CD14-positive monocyte (primary cell): Measurements from ENCODE around the gene MKLN1. TPM values are rescaled to one million over a fixed set of nuclear protein-coding genes. Genes with fewer than 3 reads are reported as not detected.

Experiments
- DNase-seq, 3 donors: peaks; one replicate each; pipeline ENCODE4 v3.0.0-alpha.2; 2011 to 2022
- H2AFZ ChIP-seq: 2 replicates; pipeline ENCODE4 v1.6.0; 2012; ENCODE audit warnings: mild to moderate bottlenecking, low read depth, low read length, inconsistent platforms; ENCODE audit not compliant: insufficient read depth, poor library complexity, severe bottlenecking
- H3K27ac ChIP-seq, 2 donors: 1 replicate in 1 of 2; 2 replicates in 1 of 2; pipeline ENCODE4 v1.5.1; 2012 to 2013; ENCODE audit warnings: low read length in 2 of 2, control low read depth in 1 of 2, inconsistent platforms in 1 of 2, low read depth in 1 of 2, mild to moderate bottlenecking in 1 of 2
- H3K27me3 ChIP-seq, 2 donors: one replicate each; pipeline versions ENCODE4 v1.6.0 to v1.6.1; 2011 to 2013; ENCODE audit warnings: low read length in 2 of 2; ENCODE audit not compliant: control insufficient read depth in 2 of 2, insufficient read depth in 2 of 2
- H3K36me3 ChIP-seq, 2 donors: replicated peaks in 1 of 2; 1 replicate in 1 of 2; 2 replicates in 1 of 2; pipeline versions ENCODE4 v1.5.1 to v1.6.1; 2012 to 2013; ENCODE audit warnings: low read length in 2 of 2, control low read depth in 1 of 2, inconsistent platforms in 1 of 2, mild to moderate bottlenecking in 1 of 2; ENCODE audit not compliant: insufficient read depth in 2 of 2, control insufficient read depth in 1 of 2
- H3K4me1 ChIP-seq, 2 donors: 1 replicate in 1 of 2; 2 replicates in 1 of 2; pipeline versions ENCODE4 v1.5.1 to v1.6.1; 2012 to 2013; ENCODE audit warnings: low read length in 2 of 2, control low read depth in 1 of 2, inconsistent platforms in 1 of 2, mild to moderate bottlenecking in 1 of 2, moderate library complexity in 1 of 2; ENCODE audit not compliant: insufficient read depth in 2 of 2, control insufficient read depth in 1 of 2
- H3K4me2 ChIP-seq: replicated peaks from 2 replicates; pipeline ENCODE3; 2012; ENCODE audit warnings: low read length, moderate library complexity, mild to moderate bottlenecking; ENCODE audit not compliant: poor library complexity, severe bottlenecking; ENCODE audit errors: extremely low read depth
- H3K4me3 ChIP-seq, 3 experiments: fragments of 200-600 bp in 1 of 3; sonication (generic) in 1 of 3; replicated peaks in 1 of 3; 1 replicate in 2 of 3; 2 replicates in 1 of 3; pipeline ENCODE4 v1.5.1; 2011 to 2013; ENCODE audit warnings: low read length in 3 of 3, mild to moderate bottlenecking in 3 of 3, control low read depth in 2 of 3, low read depth in 2 of 3, inconsistent platforms in 1 of 3, moderate library complexity in 1 of 3
- H3K79me2 ChIP-seq: 2 replicates; pipeline ENCODE4 v1.6.0; 2012; ENCODE audit warnings: mild to moderate bottlenecking, control low read depth, inconsistent platforms, low read length, moderate library complexity; ENCODE audit not compliant: insufficient read depth
- H3K9ac ChIP-seq: 2 replicates; pipeline ENCODE4 v1.6.0; 2017; ENCODE audit warnings: low read length, mild to moderate bottlenecking; ENCODE audit not compliant: insufficient read depth, poor library complexity, severe bottlenecking
- H3K9me3 ChIP-seq, 2 donors: replicated peaks in 1 of 2; 1 replicate in 1 of 2; 2 replicates in 1 of 2; pipeline versions ENCODE4 v1.5.1 to v1.6.1; 2012 to 2013; ENCODE audit warnings: low read length in 2 of 2, control low read depth in 1 of 2; ENCODE audit not compliant: control insufficient read depth in 1 of 2, insufficient read depth in 1 of 2
- H4K20me1 ChIP-seq: 2 replicates; pipeline ENCODE4 v1.6.0; 2012; ENCODE audit warnings: mild to moderate bottlenecking, low read length, control low read depth, moderate library complexity; ENCODE audit not compliant: insufficient read depth
- H3K27ac Mint-ChIP-seq, 7 donors: one replicate each; pipeline ENCODE4 v1.8.0; 2020; ENCODE audit warnings: mild to moderate bottlenecking in 7 of 7, mixed read lengths in 7 of 7, moderate library complexity in 6 of 7, inconsistent platforms in 2 of 7
- H3K27me3 Mint-ChIP-seq, 3 donors: one replicate each; pipeline ENCODE4 v1.8.0; 2021 to 2022; ENCODE audit warnings: low read depth in 3 of 3, mild to moderate bottlenecking in 3 of 3, mixed read lengths in 3 of 3, moderate library complexity in 3 of 3, inconsistent platforms in 1 of 3
- H3K36me3 Mint-ChIP-seq, 2 donors: one replicate each; pipeline ENCODE4 v1.8.0; 2020; ENCODE audit warnings: mixed read lengths in 2 of 2, inconsistent platforms in 1 of 2, mild to moderate bottlenecking in 1 of 2
- H3K4me1 Mint-ChIP-seq: one replicate; pipeline ENCODE4 v1.8.0; 2020; ENCODE audit warnings: mild to moderate bottlenecking, mixed read lengths
- H3K4me3 Mint-ChIP-seq, 2 donors: one replicate each; pipeline ENCODE4 v1.8.0; 2020; ENCODE audit warnings: mild to moderate bottlenecking in 2 of 2, mixed read lengths in 2 of 2, moderate library complexity in 1 of 2
- H3K9me3 Mint-ChIP-seq, 7 donors: one replicate each; pipeline ENCODE4 v1.8.0; 2020 to 2022; ENCODE audit warnings: mixed read lengths in 7 of 7, mild to moderate bottlenecking in 6 of 7, moderate library complexity in 6 of 7, inconsistent platforms in 2 of 7
- CTCF ChIP-seq: fragments of 200-600 bp; IDR thresholded peaks from one replicate; pipeline ENCODE4 v1.8.0; 2022; ENCODE audit warnings: antibody characterized with exemption, mild to moderate bottlenecking
- WGBS: methylation state at CpG from one replicate; pipeline ENCODE4 v1.1.5; 2013; ENCODE audit warnings: missing lambda C conversion rate; ENCODE audit not compliant: insufficient coverage; 5-methylcytosine and 5-hydroxymethylcytosine counted together
- intact Hi-C, 2 donors: fragments of 100-400 bp; cut with micrococcal nuclease; formaldehyde crosslinking; loops; one replicate each; pipeline versions ENCODE4 v1.15.0 to v1.15.1; 2023
- polyA plus RNA-seq, 3 donors: library from polyadenylated mRNA; depleted of rRNA in 1 of 3; unstranded in 2 of 3; stranded (reverse) in 1 of 3; fragments of 300-500 nt in 2 of 3; fragments of >200 nt in 1 of 3; fragmentation: Illumina TruSeq in 2 of 3; gene quantifications; 1 replicate in 2 of 3; 2 replicates in 1 of 3; pipeline ENCODE4 v1.2.3, GENCODE V29; 2012 to 2021

The MKLN1 gene
- polyA plus RNA-seq, 3 donors = 12.2 to 18.5 (median 17.2) TPM

GRCh38 chr7:131298608-131298992, 29.1 kb upstream of the MKLN1 start:
- intact Hi-C loops = no loop called here
- H3K4me3 Mint-ChIP-seq = no peak overlapping the region
- Histone ChIP-seq H3K4me3 (no peak overlapping the region), H3K9ac (no peak overlapping the region), H2AFZ (no peak overlapping the region), H4K20me1 (no peaks in the 10 kb centered on the region), H3K4me1 (no peaks in the 10 kb centered on the region), H3K4me2 (no peak overlapping the region), H3K27ac (no peak overlapping the region), H3K36me3 (no peaks in the 10 kb centered on the region), H3K9me3 (no peaks in the 10 kb centered on the region), H3K27me3 (no peaks in the 10 kb centered on the region), H3K79me2 (no peaks in the 10 kb centered on the region)
- TF ChIP-seq CTCF = no peak
- 93% methylated on average over 5 of the region's 6 CpGs for WGBS
- H3K27ac Mint-ChIP-seq = no peak overlapping the region
- peaks cover 2 to 7% (median 6%) of the 10 kb centered on the region in 3 donors for H3K27me3 Mint-ChIP-seq
- H3K4me1 Mint-ChIP-seq = peaks cover 2% of the 10 kb centered on the region
- no peaks in the 10 kb centered on the region for H3K36me3 Mint-ChIP-seq
- no peak for DNase-seq
- H3K9me3 Mint-ChIP-seq = no peaks in the 10 kb centered on the region

GRCh38 chr7:131299074-131299473, 28.6 kb upstream of the MKLN1 start:
- intact Hi-C loops = no loop called here
- TF ChIP-seq CTCF = no peak
- Histone ChIP-seq H3K9me3 (no peaks in the 10 kb centered on the region), H3K9ac (no peak overlapping the region), H3K79me2 (no peaks in the 10 kb centered on the region), H3K4me2 (no peak overlapping the region), H3K36me3 (no peaks in the 10 kb centered on the region), H3K27ac (no peak overlapping the region), H3K4me3 (no peak overlapping the region), H2AFZ (no peak overlapping the region), H3K4me1 (no peaks in the 10 kb centered on the region), H3K27me3 (no peaks in the 10 kb centered on the region), H4K20me1 (no peaks in the 10 kb centered on the region)
- Mint-ChIP-seq H3K4me1 (peaks cover 2% of the 10 kb centered on the region), H3K27me3 (peaks cover 2 to 7% (median 6%) of the 10 kb centered on the region in 3 donors), H3K27ac (no peak overlapping the region), H3K4me3 (no peak overlapping the region), H3K9me3 (no peaks in the 10 kb centered on the region), H3K36me3 (no peaks in the 10 kb centered on the region)
- no peak for DNase-seq
